HepG2 (cell line): Measurements from ENCODE around the gene STKLD1. TPM values are rescaled to one million over a fixed set of nuclear protein-coding genes. Genes with fewer than 3 reads are reported as not detected.

ENCODE experiments used
- CBFB ChIP-seq: sonication (generic); formaldehyde crosslinking; IDR thresholded peaks from 2 replicates; pipeline ENCODE4 v1.4.0; 2020; ENCODE audit warnings: missing genetic modification reagents
- CCAR2 ChIP-seq: fragments of 200-400 bp; formaldehyde crosslinking; optimal IDR thresholded peaks from 2 replicates; pipeline ENCODE3; 2018; ENCODE audit warnings: low read depth, mild to moderate bottlenecking, low read length, moderate library complexity
- ESRRA ChIP-seq: sonication (generic); formaldehyde crosslinking; IDR thresholded peaks from 2 replicates; pipeline ENCODE4 v1.5.1; 2020; ENCODE audit warnings: mild to moderate bottlenecking, low read depth, missing genetic modification reagents
- HES4 ChIP-seq: sonication (generic); formaldehyde crosslinking; IDR thresholded peaks from 2 replicates; pipeline ENCODE4 v1.9.0; 2021; ENCODE audit warnings: mild to moderate bottlenecking, missing genetic modification reagents, borderline replicate concordance
- HNF4A ChIP-seq: sonication (generic); formaldehyde crosslinking; IDR thresholded peaks from 2 replicates; pipeline ENCODE4 v1.4.0; 2020; ENCODE audit warnings: missing genetic modification reagents
- HNRNPLL ChIP-seq: fragments of 200-400 bp; formaldehyde crosslinking; IDR thresholded peaks from 2 replicates; pipeline ENCODE4 v1.6.1; 2017; ENCODE audit warnings: mild to moderate bottlenecking, low read depth, low read length; ENCODE audit not compliant: poor library complexity, severe bottlenecking
- IKZF4 ChIP-seq: sonication (generic); formaldehyde crosslinking; IDR thresholded peaks from 2 replicates; pipeline ENCODE4 v1.5.1; 2020; ENCODE audit warnings: borderline replicate concordance, mild to moderate bottlenecking, low read depth, missing genetic modification reagents; ENCODE audit errors: not compliant biosample characterization
- MATR3 ChIP-seq: sonication (generic); formaldehyde crosslinking; IDR thresholded peaks from 2 replicates; pipeline ENCODE4 v1.4.0; 2020; ENCODE audit warnings: missing genetic modification reagents
- MLXIP ChIP-seq: sonication (generic); formaldehyde crosslinking; IDR thresholded peaks from 2 replicates; pipeline ENCODE4 v1.9.0; 2021; ENCODE audit warnings: missing genetic modification reagents, borderline replicate concordance
- NFATC3 ChIP-seq: sonication (generic); formaldehyde crosslinking; IDR thresholded peaks from 2 replicates; pipeline ENCODE4 v1.5.1; 2020; ENCODE audit warnings: mild to moderate bottlenecking, missing genetic modification reagents
- PHF5A ChIP-seq: IDR thresholded peaks from one replicate; pipeline ENCODE4 v1.6.1; 2018; ENCODE audit warnings: low read depth, missing genetic modification reagents; ENCODE audit not compliant: unreplicated experiment
- SRSF1 ChIP-seq: fragments of 200-400 bp; formaldehyde crosslinking; optimal IDR thresholded peaks from 2 replicates; pipeline ENCODE3; 2017; ENCODE audit warnings: mild to moderate bottlenecking, low read depth, low read length, moderate library complexity
- TARDBP ChIP-seq: sonication (generic); formaldehyde crosslinking; IDR thresholded peaks from 2 replicates; pipeline ENCODE4 v1.8.0; 2022; ENCODE audit warnings: mild to moderate bottlenecking, missing genetic modification reagents
- ZFP37 ChIP-seq: sonication (generic); formaldehyde crosslinking; IDR thresholded peaks from 2 replicates; pipeline ENCODE4 v1.4.0; 2020; ENCODE audit warnings: missing genetic modification reagents, borderline replicate concordance
- ZFY ChIP-seq: sonication (generic); formaldehyde crosslinking; IDR thresholded peaks from 2 replicates; pipeline ENCODE4 v1.4.0; 2020; ENCODE audit warnings: missing genetic modification reagents
- ZMAT3 ChIP-seq: sonication (generic); formaldehyde crosslinking; conservative IDR thresholded peaks from 2 replicates; pipeline ENCODE4 v1.7.0; 2021; ENCODE audit warnings: missing genetic modification reagents
- ZNF331 ChIP-seq: sonication (generic); formaldehyde crosslinking; IDR thresholded peaks from 2 replicates; pipeline ENCODE4 v1.4.0; 2020; ENCODE audit warnings: missing genetic modification reagents
- ZNF414 ChIP-seq: sonication (generic); formaldehyde crosslinking; IDR thresholded peaks from 2 replicates; pipeline ENCODE4 v1.5.0; 2020; ENCODE audit warnings: missing genetic modification reagents
- ZNF547 ChIP-seq: sonication (generic); formaldehyde crosslinking; IDR thresholded peaks from 2 replicates; pipeline ENCODE4 v1.5.1; 2020; ENCODE audit warnings: mild to moderate bottlenecking, missing genetic modification reagents
- ZNF549 ChIP-seq: sonication (generic); formaldehyde crosslinking; IDR thresholded peaks from 2 replicates; pipeline ENCODE4 v1.5.0; 2020; ENCODE audit warnings: missing genetic modification reagents
- ZNF687 ChIP-seq: sonication (generic); formaldehyde crosslinking; IDR thresholded peaks from 2 replicates; pipeline ENCODE4 v1.5.1; 2020; ENCODE audit warnings: mild to moderate bottlenecking, missing genetic modification reagents, moderate library complexity
- polyA plus RNA-seq, 8 experiments: library from polyadenylated mRNA; depleted of rRNA in 3 of 8; stranded (reverse) in 7 of 8; unstranded in 1 of 8; fragments of >200 nt; fragmentation: Illumina TruSeq in 4 of 8; extraction: Trizol in 4 of 8; gene quantifications; 2 replicates each; pipeline versions ENCODE4 v1.2.1 to v1.2.3, GENCODE V29; 2011 to 2016; ENCODE audit warnings: low read depth in 4 of 8, missing spikeins in 1 of 8, mixed read lengths in 1 of 8; ENCODE audit not compliant: insufficient read depth in 1 of 8
- total RNA-seq, 5 experiments: library from RNA; depleted of rRNA; stranded (reverse); fragments of >200 nt; fragmentation: Illumina TruSeq; extraction: Trizol; gene quantifications; 2 replicates each; pipeline ENCODE4 v1.2.3, GENCODE V29; 2016; ENCODE audit warnings: low read depth in 1 of 5

STKLD1 gene
- total and polyA plus RNA-seq, 2 of the 13 experiments (the other 11 are each of a cell fraction or from before 2014, with no cell fraction given), result 1.5 to 2.2 TPM

- TF ChIP-seq NFATC3 (CRISPR knock-in tag) (0 out of 2 replicates have a peak, but pooled peaks have one; percentile 40), HNRNPLL (peak; percentile 82), MLXIP (0 out of 2 replicates have a peak, but pooled peaks have one; percentile 51), ZNF547 (CRISPR knock-in tag) (peak; percentile 35; the same call in 1 of the 2 replicates), SRSF1 (peak; percentile 53), CBFB (CRISPR knock-in tag) (peak; percentile 63; the same call in 1 of the 2 replicates), ZMAT3 (CRISPR knock-in tag) (0 out of 2 replicates have a peak, but pooled peaks have one; percentile 61), PHF5A (CRISPR knock-in tag) (peak; percentile 33), ZNF331 (CRISPR knock-in tag) (peak; percentile 38; the same call in 1 of the 2 replicates), HNF4A (peak; percentile 24), ZNF687 (peak; percentile 79), MATR3 (CRISPR knock-in tag) (no peak), IKZF4 (CRISPR knock-in tag) (peak; percentile 44), TARDBP (no peak), ZNF549 (no peak), ZFP37 (CRISPR knock-in tag) (no peak), ZFY (CRISPR knock-in tag) (peak; percentile 99), ZNF414 (0 out of 2 replicates have a peak, but pooled peaks have one; percentile 38), HES4 (CRISPR knock-in tag) (0 out of 2 replicates have a peak, but pooled peaks have one; percentile 36), ESRRA (CRISPR knock-in tag) (0 out of 2 replicates have a peak, but pooled peaks have one; percentile 22), CCAR2 (no peak)
Measured at GRCh38 chr9:133375724-133376654, at the start of gene STKLD1, which contains the start of gene SURF4 (continued).
